Gastroesophageal sphincter (tissue), 4 donors: Measurements from ENCODE around the gene NCKAP5. TPM values are rescaled to one million over a fixed set of nuclear protein-coding genes. Genes with fewer than 3 reads are reported as not detected.

Experiments used
- ATAC-seq: fragments of 150-250 bp; one replicate; pipeline ENCODE4 v1.9.1; 2016; ENCODE audit warnings: mild to moderate bottlenecking, moderate library complexity
- H3K27ac ChIP-seq, 4 donors: fragments of 200-600 bp; sonication (generic) in 3 of 4; 1 replicate in 3 of 4; 2 replicates in 1 of 4; pipeline ENCODE4 v1.5.1; 2016 to 2019
- H3K27me3 ChIP-seq: fragments of 200-600 bp; sonication (generic); one replicate; pipeline ENCODE4 v1.5.1; 2019
- H3K36me3 ChIP-seq, 2 donors: fragments of 200-600 bp; sonication (generic); one replicate each; pipeline ENCODE4 v1.5.1; 2019; ENCODE audit warnings: control low read depth in 1 of 2
- H3K4me1 ChIP-seq, 3 donors: fragments of 200-600 bp; sonication (generic); 1 replicate in 2 of 3; 2 replicates in 1 of 3; pipeline ENCODE4 v1.5.1; 2016 to 2019; ENCODE audit warnings: control low read depth in 2 of 3
- H3K4me3 ChIP-seq, 2 donors: fragments of 200-600 bp; sonication (generic); one replicate each; pipeline ENCODE4 v1.5.1; 2019; ENCODE audit warnings: mild to moderate bottlenecking in 1 of 2, moderate library complexity in 1 of 2
- H3K9me3 ChIP-seq, 3 donors: fragments of 200-600 bp; sonication (generic); one replicate each; pipeline ENCODE4 v1.5.1; 2017 to 2019; ENCODE audit warnings: control low read depth in 2 of 3
- EP300 ChIP-seq: sonication (generic); formaldehyde crosslinking; IDR thresholded peaks from one replicate; pipeline ENCODE4 v1.6.1; 2017; ENCODE audit warnings: antibody characterized with exemption, mild to moderate bottlenecking
- POLR2A ChIP-seq, 2 donors: fragments of 450-650 bp; IDR thresholded peaks; one replicate each; pipeline ENCODE4 v1.6.1; 2017; ENCODE audit warnings: antibody characterized with exemption in 2 of 2, mild to moderate bottlenecking in 2 of 2, moderate library complexity in 1 of 2
- POLR2AphosphoS5 ChIP-seq: sonication (generic); formaldehyde crosslinking; IDR thresholded peaks from one replicate; pipeline ENCODE4 v1.6.1; 2017; ENCODE audit warnings: antibody characterized with exemption
- WGBS, 2 donors: methylation state at CpG; one replicate each; pipeline ENCODE4 v1.1.5; 2018; ENCODE audit warnings: low coverage in 1 of 2; 5-methylcytosine and 5-hydroxymethylcytosine counted together
- total RNA-seq, 4 donors: library from RNA; depleted of rRNA; stranded (reverse); fragments of >200 nt; gene quantifications; one replicate each; pipeline ENCODE4 v1.1.0, GENCODE V29; 2016
- TF ChIP-seq, protein P1 (sequence below), 4 experiments: fragments of 200-600 bp in 2 of 4; fragments of 450-650 bp in 2 of 4; sonication (generic) in 1 of 4; IDR thresholded peaks; one replicate each; pipeline ENCODE4 v1.5.1; 2017 to 2019; ENCODE audit warnings: antibody characterized with exemption in 4 of 4, mild to moderate bottlenecking in 2 of 4, moderate library complexity in 2 of 4

NCKAP5 gene
- total RNA-seq, 4 donors from 2014 or later, result 0.16 to 0.57 (median 0.33) TPM

DNA sequence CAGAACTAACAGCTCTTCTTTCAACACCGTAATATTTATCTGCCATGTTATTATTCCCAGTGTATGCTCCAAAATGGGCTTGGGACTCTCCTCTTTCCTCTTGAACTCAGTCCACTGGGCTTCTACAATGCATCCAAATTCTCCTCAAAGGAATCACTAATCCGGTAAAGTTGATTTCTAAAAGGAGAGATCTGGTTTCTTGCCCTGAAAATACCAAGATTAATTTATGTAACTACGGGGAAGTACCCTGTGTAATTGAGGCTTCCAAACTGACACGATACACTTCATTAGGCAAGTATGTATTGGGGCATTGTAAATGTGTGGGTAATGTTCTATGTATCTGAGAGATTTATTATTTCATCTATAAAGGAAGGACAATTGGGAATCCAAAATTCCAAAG is 5.7 kb downstream of the NCKAP5 start:
- ATAC-seq, result no peak
- 77 to 100% methylated on average over 2 to 4 of the region's 4 CpGs for WGBS, 2 donors
- Histone ChIP-seq H3K27me3 (peaks cover 6% of the 10 kb centered on the region), H3K4me1 (no peaks in the 10 kb centered on the region), H3K9me3 (no peaks in the 10 kb centered on the region), H3K27ac (no peak overlapping the region), H3K4me3 (no peak overlapping the region), H3K36me3 (no peaks in the 10 kb centered on the region)
- TF ChIP-seq POLR2AphosphoS5 (no peak), POLR2A (IDR thresholded peaks at IDR 0.05) (no peak), EP300 (no peak)
- TF ChIP-seq, protein P1, sequence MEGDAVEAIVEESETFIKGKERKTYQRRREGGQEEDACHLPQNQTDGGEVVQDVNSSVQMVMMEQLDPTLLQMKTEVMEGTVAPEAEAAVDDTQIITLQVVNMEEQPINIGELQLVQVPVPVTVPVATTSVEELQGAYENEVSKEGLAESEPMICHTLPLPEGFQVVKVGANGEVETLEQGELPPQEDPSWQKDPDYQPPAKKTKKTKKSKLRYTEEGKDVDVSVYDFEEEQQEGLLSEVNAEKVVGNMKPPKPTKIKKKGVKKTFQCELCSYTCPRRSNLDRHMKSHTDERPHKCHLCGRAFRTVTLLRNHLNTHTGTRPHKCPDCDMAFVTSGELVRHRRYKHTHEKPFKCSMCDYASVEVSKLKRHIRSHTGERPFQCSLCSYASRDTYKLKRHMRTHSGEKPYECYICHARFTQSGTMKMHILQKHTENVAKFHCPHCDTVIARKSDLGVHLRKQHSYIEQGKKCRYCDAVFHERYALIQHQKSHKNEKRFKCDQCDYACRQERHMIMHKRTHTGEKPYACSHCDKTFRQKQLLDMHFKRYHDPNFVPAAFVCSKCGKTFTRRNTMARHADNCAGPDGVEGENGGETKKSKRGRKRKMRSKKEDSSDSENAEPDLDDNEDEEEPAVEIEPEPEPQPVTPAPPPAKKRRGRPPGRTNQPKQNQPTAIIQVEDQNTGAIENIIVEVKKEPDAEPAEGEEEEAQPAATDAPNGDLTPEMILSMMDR (IDR thresholded peaks at IDR 0.05), result no peak

DNA sequence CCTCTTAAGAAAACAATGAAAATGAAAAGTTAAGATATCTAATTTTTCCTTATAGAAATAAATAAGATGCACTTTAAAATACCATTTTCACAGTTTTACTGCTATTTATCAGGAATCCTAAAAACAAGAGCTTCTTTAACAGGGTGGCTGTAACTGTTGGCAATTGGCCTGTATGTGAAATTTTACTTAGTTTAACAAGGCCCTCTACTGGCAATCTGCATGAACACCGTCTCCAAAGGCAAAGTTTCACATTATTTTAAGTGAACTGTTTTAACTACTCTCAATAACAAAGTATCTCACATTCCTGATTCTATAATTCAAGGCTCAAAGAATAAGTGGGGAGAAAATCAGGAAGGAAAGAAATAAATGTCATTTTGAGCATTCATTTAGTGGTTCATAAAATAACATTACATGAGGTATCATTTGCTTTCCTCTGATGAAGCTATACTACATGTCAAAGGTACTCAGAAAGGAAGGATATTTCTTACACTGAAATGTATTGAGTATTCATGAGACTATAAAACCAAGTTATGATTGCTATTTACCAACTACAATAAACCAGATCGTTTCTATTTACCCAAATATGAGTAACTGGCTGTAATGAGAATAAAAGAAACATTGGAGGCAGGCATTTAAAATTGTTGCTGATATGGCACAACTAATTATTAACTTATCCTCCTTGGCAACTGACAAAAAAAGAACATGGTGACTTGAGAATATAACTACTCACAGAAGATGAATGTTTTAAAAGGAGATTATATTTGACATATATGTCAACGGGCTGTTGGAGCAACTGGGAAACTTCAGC is 7.0 kb downstream of the NCKAP5 start:
- no peaks in the 10 kb centered on the region for H3K9me3 ChIP-seq
- no peaks in the 10 kb centered on the region for H3K36me3 ChIP-seq
- no peak for ATAC-seq
- no peak overlapping the region for H3K27ac ChIP-seq
- peaks cover 6% of the 10 kb centered on the region for H3K27me3 ChIP-seq
- no peak for TF ChIP-seq EP300
- TF ChIP-seq, protein P1 (IDR thresholded peaks at IDR 0.05), result peak; percentile 32 to 71 (median 64)
- no peaks in the 10 kb centered on the region for H3K4me1 ChIP-seq
- H3K4me3 ChIP-seq, result no peak overlapping the region
- 32 to 48% methylated on average over 3 of the region's 3 CpGs for WGBS, 2 donors

DNA sequence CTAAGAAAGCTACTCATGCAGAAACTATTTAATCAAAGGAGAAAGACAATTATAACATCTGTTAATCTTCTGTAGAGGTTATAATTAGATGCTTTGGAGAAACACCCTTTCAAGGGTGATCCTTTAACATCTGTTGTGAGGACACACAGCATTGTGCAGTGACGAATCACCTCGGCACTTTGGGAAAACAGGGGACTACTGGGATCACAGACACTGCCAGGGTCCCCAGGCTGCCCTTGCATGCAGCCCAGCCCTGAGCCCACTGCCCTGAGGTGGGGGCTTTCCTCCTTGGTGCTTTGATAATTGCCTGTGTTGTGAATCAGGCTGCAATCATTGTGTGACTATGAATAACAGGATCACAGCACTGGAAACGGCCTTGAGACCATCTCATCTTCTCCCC is 10.6 kb downstream of the NCKAP5 start:
- no peaks in the 10 kb centered on the region for H3K27me3 ChIP-seq
- H3K9me3 ChIP-seq, result no peaks in the 10 kb centered on the region
- 80% methylated on average over 3 of the region's 3 CpGs; no CpG with 5 or more reads in 1 of the 2 donors for WGBS, 2 donors
- no peak for TF ChIP-seq POLR2AphosphoS5
- TF ChIP-seq EP300, result no peak
- TF ChIP-seq, protein P1 (IDR thresholded peaks at IDR 0.05), result no peak
- no peak for TF ChIP-seq POLR2A (IDR thresholded peaks at IDR 0.05)
- H3K4me1 ChIP-seq, result no peaks in the 10 kb centered on the region
- H3K4me3 ChIP-seq, result no peak overlapping the region
- no peak for ATAC-seq
- H3K27ac ChIP-seq, result no peak overlapping the region
- no peaks in the 10 kb centered on the region for H3K36me3 ChIP-seq

DNA sequence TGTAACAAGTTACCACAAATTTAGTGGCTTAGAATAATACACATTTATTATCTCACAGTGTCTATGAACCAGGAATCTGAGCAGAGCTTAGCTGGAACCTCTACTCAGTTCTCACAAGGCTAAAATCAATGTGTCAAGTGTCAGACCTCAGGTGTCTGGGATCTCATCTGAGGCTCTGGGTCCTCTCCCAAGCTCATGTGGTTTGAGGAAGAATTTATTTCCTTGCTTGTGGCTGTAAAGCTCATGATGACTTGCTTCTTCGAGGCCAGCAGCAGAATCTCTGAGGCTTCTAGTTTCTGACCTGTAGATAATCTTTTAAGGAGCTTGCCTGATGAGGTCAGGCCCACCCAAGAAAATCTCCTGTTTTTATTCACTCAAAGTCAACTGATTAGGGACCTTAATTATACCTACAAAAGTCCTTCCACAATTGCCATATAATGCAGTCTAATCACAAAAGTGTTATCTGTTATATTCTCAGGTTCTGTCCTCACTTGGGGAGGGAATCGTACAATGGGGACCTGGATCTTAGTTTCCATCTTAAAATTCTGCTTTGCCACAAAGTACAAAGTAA is 14.3 kb downstream of the NCKAP5 start:
- Histone ChIP-seq H3K27me3 (no peaks in the 10 kb centered on the region), H3K36me3 (no peaks in the 10 kb centered on the region), H3K4me3 (no peak overlapping the region), H3K9me3 (no peaks in the 10 kb centered on the region), H3K27ac (no peak overlapping the region), H3K4me1 (no peaks in the 10 kb centered on the region)
- ATAC-seq, result no peak
- TF ChIP-seq EP300, result no peak
- no peak for TF ChIP-seq POLR2AphosphoS5
- no peak for TF ChIP-seq POLR2A (IDR thresholded peaks at IDR 0.05)
- TF ChIP-seq, protein P1 (IDR thresholded peaks at IDR 0.05), result no peak
- WGBS, 2 donors, result 78 to 89% methylated on average over 1 to 2 of the region's 2 CpGs

DNA sequence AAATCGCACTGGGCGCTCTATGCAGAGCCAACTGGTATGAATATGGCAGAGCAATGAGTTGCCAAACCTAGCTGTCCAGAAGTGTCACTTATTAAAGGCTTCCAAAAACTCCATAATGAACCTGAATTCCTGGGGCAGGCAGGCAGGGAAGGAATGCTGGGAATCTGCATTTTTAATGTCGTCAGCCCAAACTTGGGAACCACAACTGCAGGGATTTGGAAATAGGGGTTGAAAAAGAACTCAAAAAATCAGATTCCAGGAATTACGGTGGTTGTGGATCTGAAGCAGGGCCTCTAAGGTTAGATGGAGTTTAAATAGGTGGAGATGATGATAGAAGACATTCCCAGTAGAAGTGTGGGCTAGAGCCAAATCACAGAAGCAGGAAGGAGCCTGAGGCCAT is 15.0 kb downstream of the NCKAP5 start:
- Histone ChIP-seq H3K4me1 (no peaks in the 10 kb centered on the region), H3K4me3 (no peak overlapping the region), H3K27me3 (no peaks in the 10 kb centered on the region), H3K27ac (no peak overlapping the region), H3K36me3 (no peaks in the 10 kb centered on the region), H3K9me3 (no peaks in the 10 kb centered on the region)
- WGBS, 2 donors, result 78 to 85% methylated on average over 4 of the region's 4 CpGs
- ATAC-seq, result no peak
- TF ChIP-seq EP300, result no peak
- TF ChIP-seq, protein P1 (IDR thresholded peaks at IDR 0.05), result no peak
- TF ChIP-seq POLR2A (IDR thresholded peaks at IDR 0.05), result no peak
- TF ChIP-seq POLR2AphosphoS5, result no peak
